GM18520 (cell line): ENCODE data around the gene CLEC20A.

Source experiments
- ATAC-seq: cut with Tn5 transposase; IDR thresholded peaks from one replicate; pipeline ENCODE4 v1.9.1; 2021; ENCODE audit not compliant: unreplicated experiment

Gene CLEC20A

DNA sequence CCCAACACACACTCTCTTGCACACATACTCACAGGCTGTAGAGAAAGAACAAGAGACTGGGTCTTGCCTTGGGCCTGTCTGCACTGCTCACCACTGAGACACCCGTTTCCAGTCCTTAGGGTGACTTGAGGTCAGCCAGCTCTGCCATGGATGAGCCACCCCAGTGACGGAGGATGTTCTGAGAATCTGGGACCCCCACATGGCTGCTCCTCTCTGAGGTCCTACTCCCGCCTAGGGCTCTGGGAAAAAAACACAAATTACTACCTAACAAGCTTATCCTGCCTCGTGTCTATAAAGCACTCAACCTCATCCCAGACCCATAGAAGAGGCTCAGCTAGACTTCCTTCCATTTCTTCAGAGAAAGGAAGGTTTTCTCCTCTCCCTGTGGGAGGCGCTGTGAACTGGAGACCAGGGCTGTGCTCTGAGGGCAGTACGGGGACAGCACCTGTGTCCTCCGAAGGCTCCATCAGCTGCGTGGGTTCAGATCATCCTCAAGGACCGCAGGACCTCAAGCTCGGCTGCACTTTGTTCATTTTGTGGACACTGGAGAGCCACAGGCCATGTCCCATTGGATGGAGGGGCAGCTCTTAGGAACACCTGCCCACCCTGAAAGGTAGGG lies 4.3 kb upstream of the CLEC20A start:
- no peak for ATAC-seq

DNA sequence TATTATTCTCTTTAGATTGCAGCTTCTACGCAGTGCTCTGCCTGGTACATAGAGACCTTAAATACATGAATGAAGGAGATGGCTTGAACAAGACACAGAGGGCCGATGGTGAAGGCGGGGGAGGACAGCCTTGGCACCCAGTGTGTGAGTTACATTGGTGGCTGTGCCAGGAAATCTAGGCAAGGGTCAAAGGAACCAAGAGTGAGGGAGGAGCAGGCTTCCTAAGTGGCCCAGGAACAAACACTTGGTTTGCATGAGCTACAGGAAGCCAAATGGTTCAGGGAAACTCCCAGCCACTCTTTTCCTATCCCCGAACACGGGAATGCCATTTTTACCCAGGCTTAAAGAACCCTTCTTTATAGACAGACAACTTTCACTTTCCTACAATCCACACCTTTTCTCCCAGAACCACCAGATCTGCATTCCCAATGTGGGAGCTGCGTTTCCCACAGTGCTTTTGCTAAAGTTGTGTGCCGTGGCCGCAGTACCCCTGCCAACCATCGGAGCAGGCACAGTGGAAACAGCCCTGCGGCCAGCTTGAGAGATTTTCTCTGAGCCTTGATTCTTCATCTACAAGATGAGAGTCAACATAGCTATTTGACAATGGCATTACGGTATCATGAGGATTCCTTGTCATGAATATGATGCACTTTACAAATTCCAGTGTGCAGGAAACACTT lies 3.5 kb upstream of the CLEC20A start:
- ATAC-seq, result no peak

DNA sequence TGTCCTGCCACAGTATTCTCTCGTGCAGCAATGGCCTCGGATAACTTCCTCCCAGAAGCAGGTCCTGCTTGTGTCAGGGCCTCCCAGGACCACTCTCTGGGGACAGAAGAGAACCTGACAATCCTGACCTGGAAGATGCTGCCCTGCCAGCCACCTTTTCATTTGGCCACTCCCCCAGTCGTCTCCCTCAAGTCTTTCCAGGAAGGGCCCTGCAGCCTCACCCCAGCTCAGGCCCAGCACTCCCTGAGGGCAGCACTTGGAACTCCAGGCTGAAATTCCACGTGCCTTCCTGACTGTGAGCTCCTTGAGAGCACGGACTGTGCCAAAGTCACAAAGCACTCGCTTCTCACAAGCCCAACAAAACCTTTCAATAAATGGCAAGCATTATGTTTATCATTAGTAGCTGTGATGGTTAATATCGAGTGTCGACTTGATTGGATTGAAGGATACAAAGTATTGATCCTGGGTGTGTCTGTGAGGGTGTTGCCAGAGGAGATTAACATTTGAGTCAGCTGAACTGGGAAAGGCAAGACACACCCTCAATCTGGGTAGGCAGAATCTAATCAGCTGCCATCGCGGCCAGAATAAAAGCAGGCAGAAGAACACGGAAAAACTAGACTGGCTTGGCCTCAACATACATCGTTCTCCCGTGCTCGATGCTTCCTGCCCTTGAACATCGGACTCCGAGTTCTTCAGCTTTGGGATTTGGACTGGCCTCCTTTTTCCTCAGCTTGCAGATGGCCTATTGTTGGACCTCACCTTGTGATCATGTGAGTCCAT lies 2.3 kb upstream of the CLEC20A start:
- ATAC-seq, result no peak

DNA sequence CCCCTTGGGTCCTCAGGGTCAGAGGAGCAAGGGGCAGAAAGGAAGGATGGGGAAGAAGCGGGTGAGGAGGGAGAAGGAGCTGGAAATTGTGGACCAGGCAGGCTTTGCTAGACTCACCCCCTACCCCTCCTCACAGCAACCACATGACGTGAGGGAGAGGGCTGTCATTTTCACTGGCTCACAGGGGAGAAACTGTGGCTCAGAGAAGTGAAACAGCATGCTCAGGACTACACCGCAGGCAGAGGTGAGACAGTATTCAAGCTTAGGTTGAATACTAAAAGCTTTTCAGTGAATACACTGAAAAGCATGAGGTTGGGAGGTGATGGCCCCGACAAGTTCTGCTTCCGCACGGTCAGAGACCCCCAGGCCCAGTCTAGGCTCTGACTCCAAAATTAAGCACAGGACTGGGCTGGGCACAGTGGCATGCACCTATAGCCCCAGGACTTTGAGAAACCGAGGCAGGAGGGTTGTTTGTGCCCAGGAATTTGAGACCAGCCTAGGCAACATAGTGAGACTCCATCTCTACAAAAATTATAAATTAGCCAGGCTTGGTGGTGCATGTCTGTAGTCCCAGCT lies 1.2 kb upstream of the CLEC20A start:
- ATAC-seq, result no peak

DNA sequence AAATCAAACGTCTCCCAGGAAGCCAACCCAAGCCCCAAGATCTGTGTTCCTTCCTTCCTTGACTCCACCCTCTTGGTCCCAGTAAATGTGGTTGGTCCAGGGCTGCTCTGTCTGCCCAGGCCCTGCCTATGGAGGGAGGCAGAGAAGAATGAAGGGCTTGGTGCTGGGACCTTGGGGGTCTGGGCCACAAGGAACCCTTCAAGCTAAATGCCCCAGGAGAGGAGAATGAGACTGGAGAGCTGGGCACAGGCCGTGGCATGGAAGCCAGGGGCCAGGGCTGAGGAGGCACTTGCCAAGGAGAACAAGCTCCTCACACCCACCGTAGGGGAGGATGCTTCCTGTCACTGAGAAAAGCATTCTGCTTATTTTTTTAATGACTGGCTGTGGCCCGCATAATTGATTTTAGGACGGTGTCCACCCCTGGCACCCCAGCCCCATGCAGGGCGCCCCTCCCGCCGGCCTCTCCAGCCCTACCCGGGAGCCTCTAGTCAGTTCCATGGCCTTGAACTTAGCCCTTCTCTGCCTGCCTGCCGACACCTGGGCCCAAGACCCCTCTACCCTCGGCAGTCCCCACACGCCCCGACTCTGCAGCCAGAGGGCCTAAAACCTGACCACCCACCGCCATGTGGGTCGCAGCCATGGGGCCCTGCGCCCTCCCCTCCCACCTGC lies 889 bp downstream of the CLEC20A start:
- ATAC-seq, result no peak

DNA sequence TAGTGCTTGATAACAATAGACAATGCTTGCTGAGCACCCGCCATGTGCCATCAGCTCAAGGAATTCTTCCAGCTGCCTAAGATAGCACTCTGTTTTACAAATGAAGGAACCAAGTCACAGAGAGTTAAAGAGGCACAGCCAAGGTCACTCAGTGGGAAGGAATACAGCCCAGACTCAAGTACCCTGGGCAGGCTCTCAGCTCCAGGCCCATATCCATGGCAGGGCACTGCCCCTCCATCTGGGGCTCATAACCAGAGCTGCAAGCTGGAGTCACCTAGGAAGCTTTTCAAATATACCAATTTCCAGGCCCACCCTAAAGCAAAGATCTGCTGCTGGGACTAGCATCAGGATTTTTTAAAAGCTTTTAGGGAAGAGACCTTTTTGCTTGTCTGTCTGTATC lies 1.6 kb downstream of the CLEC20A start:
- ATAC-seq, result no peak

GRCh38 chr1:178494569-178494971 lies 2.2 kb downstream of the CLEC20A start:
- ATAC-seq, result no peak

- ATAC-seq, result no peak
These were observed 3.4 kb downstream of the CLEC20A start for GRCh38 chr1:178493301-178493741.

DNA sequence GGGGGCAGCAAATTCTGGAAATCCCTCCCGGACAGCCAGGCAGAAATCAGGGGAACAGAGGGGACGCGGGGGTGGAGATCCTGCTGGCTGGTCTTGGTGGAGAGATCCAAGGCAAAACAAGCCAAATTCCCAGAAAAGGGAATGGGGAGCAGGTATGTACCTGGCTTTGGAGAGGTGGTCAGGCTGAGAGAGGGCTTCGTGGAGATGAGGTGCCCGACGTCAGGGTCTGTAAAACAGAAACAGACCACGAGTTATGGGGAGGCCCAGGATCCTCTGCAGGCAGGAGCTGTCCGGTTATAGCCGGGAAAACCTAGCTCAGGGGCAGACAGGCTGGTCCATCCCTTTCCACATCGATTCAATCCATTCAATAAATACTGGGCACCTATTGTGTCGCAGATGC lies 4.4 kb downstream of the CLEC20A start:
- no peak for ATAC-seq

GRCh38 chr1:178491721-178492120 lies 5.0 kb downstream of the CLEC20A start:
- no peak for ATAC-seq

- no peak for ATAC-seq
These were observed 5.8 kb downstream of the CLEC20A start for GRCh38 chr1:178490967-178491366.

GRCh38 chr1:178490136-178490535 lies 6.6 kb downstream of the CLEC20A start:
- ATAC-seq, result no peak

DNA sequence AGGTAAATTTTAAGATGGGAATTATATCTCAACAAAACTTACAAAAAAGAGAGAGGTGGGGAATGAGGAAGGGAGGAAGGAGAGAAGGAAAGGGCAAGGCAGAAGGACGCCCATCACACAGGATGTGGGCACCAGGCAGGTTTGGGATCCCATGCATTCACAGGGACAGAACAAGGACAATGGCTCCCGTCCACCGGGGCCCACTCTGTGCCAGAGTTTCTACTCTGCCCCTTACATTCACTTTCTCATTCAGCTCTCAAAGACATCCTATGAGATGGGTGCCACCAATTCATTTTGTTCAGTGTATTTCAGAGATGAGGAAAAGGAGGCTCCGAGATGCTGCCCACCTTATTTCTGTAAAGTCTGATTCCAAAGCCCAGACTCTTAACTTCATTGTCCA lies 7.4 kb downstream of the CLEC20A start:
- ATAC-seq, result no peak

DNA sequence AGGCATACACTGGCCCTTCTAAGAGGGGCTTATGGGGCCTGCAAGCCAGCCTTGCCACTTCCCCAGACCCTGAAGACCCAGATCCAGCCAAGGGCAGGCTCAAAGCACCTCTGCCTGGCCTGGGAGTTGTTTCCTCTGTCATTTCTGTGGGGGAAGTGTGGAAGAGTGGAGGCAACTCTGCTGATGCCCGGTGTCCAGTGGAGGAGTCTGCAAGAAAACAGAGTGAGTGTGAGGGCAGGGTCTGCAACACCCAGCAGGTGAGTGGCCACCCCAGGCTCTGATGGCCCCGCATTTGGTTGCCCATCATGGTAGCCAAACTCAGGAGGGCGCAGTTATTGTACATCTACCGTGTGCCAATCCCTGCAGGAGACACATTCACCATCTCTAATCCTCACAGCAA lies 8.4 kb downstream of the CLEC20A start:
- no peak for ATAC-seq

- no peak for ATAC-seq
These were observed 9.6 kb downstream of the CLEC20A start for GRCh38 chr1:178487070-178487615.

- no peak for ATAC-seq
These were observed 10.4 kb downstream of the CLEC20A start for GRCh38 chr1:178486100-178487069.

GRCh38 chr1:178485541-178485981 lies 11.2 kb downstream of the CLEC20A start:
- ATAC-seq, result no peak

DNA sequence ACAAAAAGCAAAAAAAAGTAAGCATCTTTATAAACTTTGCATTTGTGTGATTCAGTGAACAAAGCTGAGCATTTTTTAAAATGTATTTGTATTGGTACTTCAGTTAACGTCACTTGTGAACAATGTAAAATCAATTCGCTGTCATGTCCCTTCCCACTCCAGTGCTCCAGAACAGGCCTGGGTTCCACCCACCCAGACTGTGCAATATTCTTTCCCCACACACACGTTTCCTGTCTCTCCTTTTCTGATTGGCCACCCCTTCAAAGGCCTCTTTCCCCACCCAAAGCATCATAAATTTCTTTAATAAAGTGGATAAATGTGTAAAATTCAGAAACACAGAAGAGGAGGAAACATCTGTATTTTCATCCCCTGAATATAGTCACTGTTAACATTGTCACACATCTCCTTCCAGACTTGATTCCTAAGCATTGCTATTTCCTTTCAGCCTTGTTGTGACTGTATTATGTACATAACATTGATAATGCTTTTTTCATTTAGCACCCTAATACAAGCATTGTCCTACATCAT lies 12.0 kb downstream of the CLEC20A start:
- no peak for ATAC-seq

DNA sequence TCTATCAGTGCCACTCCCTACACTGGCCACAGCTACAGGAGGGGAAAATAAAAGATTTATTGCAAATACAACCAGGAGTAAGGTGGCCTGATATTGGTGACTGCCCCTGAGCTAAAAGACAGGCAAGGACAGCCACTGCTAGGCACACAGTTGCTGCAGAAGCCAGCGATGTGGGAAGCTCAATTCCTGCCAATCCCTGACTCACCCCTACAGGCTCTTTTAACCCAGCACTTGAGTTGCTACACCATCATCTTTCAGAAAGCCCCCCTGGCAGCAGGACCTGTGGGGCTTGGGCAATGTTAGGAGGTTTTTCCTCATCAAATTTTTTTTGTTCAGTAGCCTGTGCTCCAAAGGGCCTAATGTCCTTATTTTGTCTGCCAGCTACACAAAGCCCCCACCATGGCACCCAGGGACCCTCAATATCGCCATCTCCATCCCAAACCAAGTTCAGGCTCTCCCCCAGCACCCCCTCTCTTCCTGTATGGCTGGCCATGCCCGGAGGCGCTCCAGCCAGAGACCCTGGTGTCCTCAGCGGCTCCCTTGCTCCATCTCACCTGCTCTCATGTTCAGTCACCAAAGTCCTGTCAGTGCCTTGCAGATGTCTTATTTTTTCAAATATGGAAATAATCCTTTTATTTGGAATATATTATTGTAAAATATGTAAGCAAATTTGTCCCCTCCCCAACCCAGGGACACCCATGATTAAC lies 13.4 kb downstream of the CLEC20A start:
- no peak for ATAC-seq
